GM12864 (cell line): Measurements from ENCODE around the gene NKAIN1.

Source experiments
- DNase-seq: peaks from one replicate; pipeline ENCODE4 v3.0.0-alpha.2; 2011; ENCODE audit warnings: low read depth
- H3K4me3 ChIP-seq: 2 replicates; pipeline ENCODE4 v1.5.1; 2011; ENCODE audit warnings: mild to moderate bottlenecking, low read depth, low read length, control low read depth
- TF ChIP-seq, protein P1 (sequence below): IDR thresholded peaks from 2 replicates; pipeline ENCODE4 v1.5.1; 2011; ENCODE audit warnings: low read depth, mild to moderate bottlenecking, moderate library complexity, low read length, control low read depth, inconsistent platforms; ENCODE audit errors: missing control alignments

The NKAIN1 gene

GRCh38 chr1:31244326-31244725, 4.6 kb upstream of the NKAIN1 start:
- no peak overlapping the region for H3K4me3 ChIP-seq
- DNase-seq: no peak
- TF ChIP-seq, protein P1, sequence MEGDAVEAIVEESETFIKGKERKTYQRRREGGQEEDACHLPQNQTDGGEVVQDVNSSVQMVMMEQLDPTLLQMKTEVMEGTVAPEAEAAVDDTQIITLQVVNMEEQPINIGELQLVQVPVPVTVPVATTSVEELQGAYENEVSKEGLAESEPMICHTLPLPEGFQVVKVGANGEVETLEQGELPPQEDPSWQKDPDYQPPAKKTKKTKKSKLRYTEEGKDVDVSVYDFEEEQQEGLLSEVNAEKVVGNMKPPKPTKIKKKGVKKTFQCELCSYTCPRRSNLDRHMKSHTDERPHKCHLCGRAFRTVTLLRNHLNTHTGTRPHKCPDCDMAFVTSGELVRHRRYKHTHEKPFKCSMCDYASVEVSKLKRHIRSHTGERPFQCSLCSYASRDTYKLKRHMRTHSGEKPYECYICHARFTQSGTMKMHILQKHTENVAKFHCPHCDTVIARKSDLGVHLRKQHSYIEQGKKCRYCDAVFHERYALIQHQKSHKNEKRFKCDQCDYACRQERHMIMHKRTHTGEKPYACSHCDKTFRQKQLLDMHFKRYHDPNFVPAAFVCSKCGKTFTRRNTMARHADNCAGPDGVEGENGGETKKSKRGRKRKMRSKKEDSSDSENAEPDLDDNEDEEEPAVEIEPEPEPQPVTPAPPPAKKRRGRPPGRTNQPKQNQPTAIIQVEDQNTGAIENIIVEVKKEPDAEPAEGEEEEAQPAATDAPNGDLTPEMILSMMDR: no peak

- no peak overlapping the region for H3K4me3 ChIP-seq
- DNase-seq: no peak
- TF ChIP-seq, protein P1: no peak
These were observed 4.0 kb upstream of the NKAIN1 start for GRCh38 chr1:31243501-31244286.

- TF ChIP-seq, protein P1: no peak
- DNase-seq: no peak
- no peak overlapping the region for H3K4me3 ChIP-seq
These were observed 1.6 kb upstream of the NKAIN1 start for GRCh38 chr1:31241321-31241720.

- TF ChIP-seq, protein P1: no peak
- no peak overlapping the region for H3K4me3 ChIP-seq
- no peak for DNase-seq
These were observed 587 bp downstream of the NKAIN1 start for GRCh38 chr1:31238986-31239613.

- no peak overlapping the region for H3K4me3 ChIP-seq
- DNase-seq: no peak
- TF ChIP-seq, protein P1: no peak
These were observed 1.1 kb downstream of the NKAIN1 start for GRCh38 chr1:31238612-31238985.

DNA sequence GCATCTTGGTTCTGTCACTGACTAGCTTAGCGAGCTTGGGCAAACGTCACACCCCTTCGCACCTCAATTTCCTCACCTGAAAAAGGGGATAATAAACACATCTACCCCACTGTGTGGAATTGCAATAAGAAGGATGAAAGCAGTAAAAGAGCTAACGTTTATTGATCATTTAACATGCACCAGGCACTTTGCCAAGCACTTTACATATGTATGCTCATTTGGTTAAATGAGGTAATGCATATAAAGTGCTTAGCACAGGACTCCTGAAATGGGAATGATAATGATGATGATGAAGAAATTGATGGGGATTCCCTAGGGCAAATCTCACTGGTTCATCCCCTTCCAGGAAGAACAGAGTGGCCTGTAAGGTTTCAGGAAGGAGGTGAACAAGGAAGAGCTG, 4.8 kb downstream of the NKAIN1 start:
- no peak for DNase-seq
- TF ChIP-seq, protein P1: no peak
- no peak overlapping the region for H3K4me3 ChIP-seq
